HCT116 (cell line): ENCODE measurements around the gene KNTC1. TPM values are rescaled to one million over a fixed set of nuclear protein-coding genes. Genes with fewer than 3 reads are reported as not detected.

Experiments
- ATAC-seq: fragments of 200-7000 bp; cut with Tn5 transposase; 2 replicates; pipeline ENCODE4 v1.9.1; 2020; ENCODE audit warnings: mild to moderate bottlenecking, moderate library complexity
- BruUV-seq: library from RNA; stranded (reverse); fragments of 400-500 nt; replicated peaks from 2 replicates; lab custom pipeline; 2021; lab: Mats Ljungman, UMichigan
- CTCF ChIA-PET: fragments of 300-600 bp; sonication (Branson Sonifier 250); formaldehyde crosslinking; loops from one replicate; lab custom pipeline; 2021; ENCODE audit warnings: antibody characterized with exemption; lab: Charles Lee
- POLR2A ChIA-PET: fragments of 300-600, 350-600 bp; sonication (Branson Sonifier 250); formaldehyde crosslinking; loops from one replicate; lab custom pipeline; 2021; ENCODE audit warnings: antibody characterized with exemption; lab: Charles Lee
- RAD21 ChIA-PET, 2 experiments: fragments of 300-600 bp; sonication (Branson Sonifier 250); formaldehyde crosslinking; loops; one replicate each; lab custom pipeline; 2023; ENCODE audit warnings: low total read pairs in 2 of 2; ENCODE audit not compliant: uncharacterized antibody in 2 of 2, unreplicated experiment in 2 of 2, low non-redundant PET in 1 of 2; lab: Charles Lee
- DNase-seq: peaks from one replicate; pipeline ENCODE4 v3.0.0-alpha.2; 2010; ENCODE audit warnings: low read depth, low spot score
- H2AFZ ChIP-seq: fragments of 200-600 bp; shearing (Covaris generic), sonication (generic); 2 replicates; pipeline ENCODE4 v1.6.1; 2017; ENCODE audit warnings: low read depth, mixed run types, mixed read lengths, antibody characterized with exemption, low read length; ENCODE audit not compliant: poor library complexity, severe bottlenecking
- H3K27ac ChIP-seq: 2 replicates; pipeline ENCODE4 v1.5.1; 2012; ENCODE audit warnings: low read depth, low read length
- H3K27me3 ChIP-seq: fragments of 200-600 bp; sonication (generic); 2 replicates; pipeline ENCODE4 v1.6.1; 2016; ENCODE audit warnings: mixed run types, low read length, mixed read lengths; ENCODE audit not compliant: insufficient read depth
- H3K36me3 ChIP-seq, 2 experiments: fragments of 200-500 bp in 1 of 2; fragments of 200-600 bp in 1 of 2; sonication (Bioruptor generic) in 1 of 2; sonication (generic) in 1 of 2; 2 replicates each; pipeline versions ENCODE4 v1.5.1 to v1.6.1; 2014 to 2016; ENCODE audit warnings: low read length in 2 of 2, inconsistent platforms in 1 of 2, mixed read lengths in 1 of 2, mixed run types in 1 of 2; ENCODE audit not compliant: insufficient read depth in 2 of 2, control insufficient read depth in 1 of 2
- H3K4me1 ChIP-seq, 2 experiments: fragments of 200-600 bp in 1 of 2; sonication (generic) in 1 of 2; 2 replicates each; pipeline versions ENCODE4 v1.5.1 to v1.6.1; 2012 to 2017; ENCODE audit warnings: low read length in 2 of 2, inconsistent platforms in 1 of 2, mild to moderate bottlenecking in 1 of 2, mixed read lengths in 1 of 2, mixed run types in 1 of 2, moderate library complexity in 1 of 2; ENCODE audit not compliant: insufficient read depth in 2 of 2, control insufficient read depth in 1 of 2
- H3K4me2 ChIP-seq: fragments of 200-600 bp; sonication (generic); 2 replicates; pipeline ENCODE4 v1.6.1; 2017; ENCODE audit warnings: mixed run types, low read length, mixed read lengths
- H3K4me3 ChIP-seq, 2 experiments: fragments of 200-600 bp in 1 of 2; sonication (generic) in 1 of 2; replicated peaks in 1 of 2; 2 replicates each; pipeline ENCODE4 v1.5.1; 2011 to 2016; ENCODE audit warnings: low read length in 2 of 2, control low read depth in 1 of 2, low read depth in 1 of 2, mild to moderate bottlenecking in 1 of 2, mixed read lengths in 1 of 2, mixed run types in 1 of 2
- H3K79me2 ChIP-seq: fragments of 200-600 bp; sonication (generic); 2 replicates; pipeline ENCODE4 v1.6.1; 2017; ENCODE audit warnings: mild to moderate bottlenecking, mixed run types, low read length, moderate library complexity, mixed read lengths; ENCODE audit not compliant: insufficient read depth
- H3K9ac ChIP-seq: fragments of 200-600 bp; sonication (generic); 2 replicates; pipeline ENCODE4 v1.6.1; 2016; ENCODE audit warnings: low read length, mixed read lengths
- H3K9me2 ChIP-seq: fragments of 200-600 bp; sonication (generic), shearing (Covaris generic); 2 replicates; pipeline ENCODE4 v1.6.1; 2017; ENCODE audit warnings: mixed run types, mild to moderate bottlenecking, moderate library complexity; ENCODE audit not compliant: insufficient read depth
- H3K9me3 ChIP-seq, 2 experiments: fragments of 200-500 bp in 1 of 2; fragments of 200-600 bp in 1 of 2; sonication (Bioruptor generic) in 1 of 2; sonication (generic) in 1 of 2; 2 replicates each; pipeline ENCODE4 v1.6.1; 2014 to 2017; ENCODE audit warnings: low read length in 2 of 2, mixed read lengths in 2 of 2, inconsistent platforms in 1 of 2, low read depth in 1 of 2, mild to moderate bottlenecking in 1 of 2, mixed run types in 1 of 2, moderate library complexity in 1 of 2; ENCODE audit not compliant: control insufficient read depth in 1 of 2, insufficient read depth in 1 of 2
- H4K20me1 ChIP-seq: fragments of 200-600 bp; sonication (generic), shearing (Covaris generic); 2 replicates; pipeline ENCODE4 v1.6.1; 2017; ENCODE audit warnings: mixed run types, mild to moderate bottlenecking, moderate library complexity; ENCODE audit not compliant: insufficient read depth
- ATF3 ChIP-seq: IDR thresholded peaks from 2 replicates; pipeline ENCODE4 v1.6.1; 2012
- CBX3 ChIP-seq: IDR thresholded peaks from 2 replicates; pipeline ENCODE4 v1.6.1; 2012; ENCODE audit warnings: low read depth
- EZH2 ChIP-seq: fragments of 200-600 bp; sonication (generic); IDR thresholded peaks from 2 replicates; pipeline ENCODE4 v1.6.1; 2017; ENCODE audit warnings: antibody characterized with exemption, mixed run types
- JUND ChIP-seq: IDR thresholded peaks from 2 replicates; pipeline ENCODE4 v1.6.1; 2012
- REST ChIP-seq: IDR thresholded peaks from 2 replicates; pipeline ENCODE4 v1.6.1; 2012; ENCODE audit warnings: low read depth
- SP1 ChIP-seq: IDR thresholded peaks from 2 replicates; pipeline ENCODE4 v1.6.1; 2012; ENCODE audit warnings: low read depth
- TCF7L2 ChIP-seq: IDR thresholded peaks from 2 replicates; pipeline ENCODE4 v1.7.0; 2011; ENCODE audit warnings: borderline replicate concordance, inconsistent platforms; ENCODE audit not compliant: insufficient read depth, insufficient read length; ENCODE audit errors: extremely low read depth
- YY1 ChIP-seq: IDR thresholded peaks from 2 replicates; pipeline ENCODE4 v1.6.1; 2011; ENCODE audit warnings: low read length, low read depth, moderate library complexity, mild to moderate bottlenecking; ENCODE audit not compliant: insufficient replicate concordance; ENCODE audit errors: extremely low read depth
- ZFX ChIP-seq: fragments of 450-650 bp; IDR thresholded peaks from 2 replicates; pipeline ENCODE4 v1.6.1; 2017
- intact Hi-C: fragments of 100-400 bp; cut with micrococcal nuclease; formaldehyde crosslinking; loops from 2 replicates; pipeline ENCODE4 v1.10.0; 2022
- total RNA-seq: library from RNA; stranded (reverse); gene quantifications from one replicate; pipeline ENCODE4 v1.2.1, GENCODE V29; 2021; ENCODE audit not compliant: unreplicated experiment

The KNTC1 gene
- total RNA-seq, 1 experiment from 2014 or later: 70.2 TPM

GRCh38 chr12:122558745-122559641 is 31.9 kb downstream of the KNTC1 start:
- Histone ChIP-seq H3K4me2 (no peak overlapping the region), H4K20me1 (no peaks in the 10 kb centered on the region), H3K79me2 (no peaks in the 10 kb centered on the region), H3K9me2 (no peaks in the 10 kb centered on the region), H3K4me3 (no peak overlapping the region), H3K27me3 (no peaks in the 10 kb centered on the region), H3K36me3 (peaks cover 21 to 30% of the 10 kb centered on the region in 2 experiments), H3K9ac (no peak overlapping the region), H3K9me3 (no peaks in the 10 kb centered on the region), H2AFZ (no peak overlapping the region), H3K27ac (no peak overlapping the region)
- intact Hi-C loops: no loop called here
- ChIA-PET RAD21 (no interaction called here), POLR2A (no interaction called here)
- BruUV-seq: no TSS peak
- DNase-seq: no peak
- TF ChIP-seq REST: no peak
- TF ChIP-seq EZH2: no peak
- TF ChIP-seq SP1: no peak
- no peak for TF ChIP-seq CBX3
- no peak for TF ChIP-seq TCF7L2
- no peak for TF ChIP-seq ZFX
- TF ChIP-seq ATF3: no peak
- TF ChIP-seq YY1: no peak
- TF ChIP-seq JUND: no peak
- TF ChIP-seq, all 23 proteins: peak for 0
- no peaks in the 10 kb centered on the region for H3K4me1 ChIP-seq
- ATAC-seq: no peak
- CTCF ChIA-PET: interaction anchor here (0.6 kb wide), 1 partner anchor 430 kb away, joined by 4 read pairs; no protein-coding TSS in a partner anchor
